Lung (tissue), 12 donors: ENCODE measurements around the gene SLC35B2. TPM values are rescaled to one million over a fixed set of nuclear protein-coding genes. Genes with fewer than 3 reads are reported as not detected.

ENCODE experiments used
- ATAC-seq: fragments of 200-7000 bp; cut with Tn5 transposase; one replicate; pipeline ENCODE4 v1.9.1; 2020; ENCODE audit warnings: moderate number of reproducible peaks; ENCODE audit not compliant: insufficient read depth, low FRiP score
- DNase-seq, 3 donors: peaks; one replicate each; pipeline ENCODE4 v3.0.0-alpha.2; 2013 to 2017
- H3K27ac ChIP-seq, 2 donors: one replicate each; pipeline ENCODE4 v1.5.1; 2013; ENCODE audit warnings: mild to moderate bottlenecking in 2 of 2, moderate library complexity in 2 of 2, control low read depth in 1 of 2, inconsistent platforms in 1 of 2, low read depth in 1 of 2, low read length in 1 of 2
- H3K27me3 ChIP-seq, 3 donors: one replicate each; pipeline ENCODE4 v1.5.1; 2013; ENCODE audit warnings: low read length in 2 of 3; ENCODE audit not compliant: control insufficient read depth in 3 of 3, insufficient read depth in 3 of 3
- H3K36me3 ChIP-seq, 4 donors: one replicate each; pipeline ENCODE4 v1.5.1; 2013; ENCODE audit warnings: low read length in 4 of 4, mild to moderate bottlenecking in 1 of 4, moderate library complexity in 1 of 4; ENCODE audit not compliant: control insufficient read depth in 4 of 4, insufficient read depth in 4 of 4
- H3K4me1 ChIP-seq, 5 donors: one replicate each; pipeline ENCODE4 v1.5.1; 2013; ENCODE audit warnings: low read length in 5 of 5, mild to moderate bottlenecking in 2 of 5, moderate library complexity in 1 of 5; ENCODE audit not compliant: control insufficient read depth in 5 of 5, insufficient read depth in 5 of 5
- H3K4me3 ChIP-seq: one replicate; pipeline ENCODE4 v1.5.1; 2013; ENCODE audit warnings: mild to moderate bottlenecking, control low read depth, moderate library complexity
- H3K9ac ChIP-seq, 2 donors: one replicate each; pipeline ENCODE4 v1.5.1; 2013; ENCODE audit warnings: low read length in 2 of 2, control low read depth in 1 of 2; ENCODE audit not compliant: insufficient read depth in 1 of 2
- H3K9me3 ChIP-seq, 4 donors: one replicate each; pipeline ENCODE4 v1.5.1; 2013; ENCODE audit warnings: low read length in 3 of 4, mild to moderate bottlenecking in 1 of 4, moderate library complexity in 1 of 4; ENCODE audit not compliant: control insufficient read depth in 4 of 4, insufficient read depth in 3 of 4
- WGBS, 2 donors: extraction: QIAGEN DNeasy Blood & Tissue Kit; methylation state at CpG; one replicate each; pipeline ENCODE4 v1.1.7; 2013; 5-methylcytosine and 5-hydroxymethylcytosine counted together
- polyA plus RNA-seq, 2 donors: library from polyadenylated mRNA; stranded (reverse); fragments of 200-250 nt; gene quantifications; one replicate each; pipeline ENCODE4 v1.2.1, GENCODE V29; 2013
- total RNA-seq, 2 donors: library from RNA; depleted of rRNA in 1 of 2; stranded (reverse); fragments of >200 nt in 1 of 2; gene quantifications; one replicate each; pipeline ENCODE4 v1.2.1, GENCODE V29; 2014 to 2021
- TF ChIP-seq, protein P1 (sequence below): IDR thresholded peaks from 2 replicates; pipeline ENCODE4 v1.5.1; 2012; ENCODE audit warnings: mild to moderate bottlenecking; ENCODE audit errors: control extremely low read depth, extremely low read depth
- donor health status: control.
- donor health status: control.
- donor health status: Bipolar disorder and iron deficiency.
- donor health status: healthy.
- donor health status: DM: yes; HTN: yes; CAD: no.

The SLC35B2 gene
- total and polyA plus RNA-seq, 4 donors: 15.0 to 44.4 (median 34.9) TPM

GRCh38 chr6:44245391-44245911 lies 11.9 kb downstream of the SLC35B2 start:
- TF ChIP-seq, protein P1, sequence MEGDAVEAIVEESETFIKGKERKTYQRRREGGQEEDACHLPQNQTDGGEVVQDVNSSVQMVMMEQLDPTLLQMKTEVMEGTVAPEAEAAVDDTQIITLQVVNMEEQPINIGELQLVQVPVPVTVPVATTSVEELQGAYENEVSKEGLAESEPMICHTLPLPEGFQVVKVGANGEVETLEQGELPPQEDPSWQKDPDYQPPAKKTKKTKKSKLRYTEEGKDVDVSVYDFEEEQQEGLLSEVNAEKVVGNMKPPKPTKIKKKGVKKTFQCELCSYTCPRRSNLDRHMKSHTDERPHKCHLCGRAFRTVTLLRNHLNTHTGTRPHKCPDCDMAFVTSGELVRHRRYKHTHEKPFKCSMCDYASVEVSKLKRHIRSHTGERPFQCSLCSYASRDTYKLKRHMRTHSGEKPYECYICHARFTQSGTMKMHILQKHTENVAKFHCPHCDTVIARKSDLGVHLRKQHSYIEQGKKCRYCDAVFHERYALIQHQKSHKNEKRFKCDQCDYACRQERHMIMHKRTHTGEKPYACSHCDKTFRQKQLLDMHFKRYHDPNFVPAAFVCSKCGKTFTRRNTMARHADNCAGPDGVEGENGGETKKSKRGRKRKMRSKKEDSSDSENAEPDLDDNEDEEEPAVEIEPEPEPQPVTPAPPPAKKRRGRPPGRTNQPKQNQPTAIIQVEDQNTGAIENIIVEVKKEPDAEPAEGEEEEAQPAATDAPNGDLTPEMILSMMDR: no peak
- Histone ChIP-seq H3K9ac (no peak overlapping the region), H3K4me1 (peaks cover 7 to 22% (median 11%) of the 10 kb centered on the region in 5 donors), H3K9me3 (no peaks in the 10 kb centered on the region), H3K36me3 (peaks cover 10 to 21% (median 20%) of the 10 kb centered on the region in 4 donors), H3K4me3 (no peak overlapping the region), H3K27me3 (no peaks in the 10 kb centered on the region), H3K27ac (peak overlapping the region; percentile 94 to 96)
- WGBS, 2 donors: 76 to 87% methylated on average over 12 of the region's 12 CpGs
- DNase-seq (no peak), ATAC-seq (no peak)

- Histone ChIP-seq H3K27me3 (no peaks in the 10 kb centered on the region), H3K4me1 (peaks cover 0 to 10% (median 1%) of the 10 kb centered on the region in 5 donors), H3K36me3 (peaks cover 0 to 3% (median under 1%) of the 10 kb centered on the region in 4 donors), H3K9me3 (no peaks in the 10 kb centered on the region), H3K4me3 (no peak overlapping the region), H3K27ac (no peak overlapping the region), H3K9ac (no peak overlapping the region)
- TF ChIP-seq, protein P1: no peak
- 97% methylated on average over 7 of the region's 7 CpGs for WGBS, 2 donors
- DNase-seq (no peak), ATAC-seq (no peak)
Observed at GRCh38 chr6:44243345-44243744, 14.0 kb downstream of the SLC35B2 start.

GRCh38 chr6:44238687-44239350 lies 18.5 kb downstream of the SLC35B2 start:
- Histone ChIP-seq H3K36me3 (no peaks in the 10 kb centered on the region), H3K4me1 (peaks cover 0 to 19% (median 4%) of the 10 kb centered on the region in 5 donors), H3K27ac (peak overlapping the region in 1 of 2 donors; percentile 47), H3K4me3 (no peak overlapping the region), H3K9ac (no peak overlapping the region), H3K9me3 (no peaks in the 10 kb centered on the region), H3K27me3 (no peaks in the 10 kb centered on the region)
- DNase-seq (no peak), ATAC-seq (no peak)
- WGBS, 2 donors: 89 to 93% methylated on average over 7 of the region's 7 CpGs
- TF ChIP-seq, protein P1: no peak
